OCI-LY1 (cell line): ENCODE results near the gene PNLIPRP1.

ENCODE experiments used
- H2AFZ ChIP-seq: fragments of 200-600 bp; sonication (generic), shearing (Covaris generic); 2 replicates; pipeline ENCODE4 v1.6.0; 2014; ENCODE audit warnings: antibody characterized with exemption, mild to moderate bottlenecking, low read length
- H3F3A ChIP-seq: fragments of 200-600 bp; sonication (generic), shearing (Covaris generic); 2 replicates; pipeline ENCODE4 v1.6.0; 2014; ENCODE audit warnings: mild to moderate bottlenecking, antibody characterized with exemption, low read length, moderate library complexity; ENCODE audit not compliant: insufficient read depth
- H3K27ac ChIP-seq: fragments of 200-600 bp; sonication (generic); 2 replicates; pipeline ENCODE4 v1.5.1; 2014; ENCODE audit warnings: low read length, mixed run types, mild to moderate bottlenecking, low read depth; ENCODE audit not compliant: poor library complexity, severe bottlenecking
- H3K27me3 ChIP-seq: fragments of 200-600 bp; sonication (generic); 2 replicates; pipeline ENCODE4 v1.6.0; 2014; ENCODE audit warnings: antibody characterized with exemption, mild to moderate bottlenecking, low read length, moderate library complexity; ENCODE audit not compliant: insufficient read depth
- H3K36me3 ChIP-seq: fragments of 200-600 bp; sonication (generic); 2 replicates; pipeline ENCODE4 v1.6.1; 2014; ENCODE audit warnings: mild to moderate bottlenecking, antibody characterized with exemption, low read length, moderate library complexity, mixed read lengths; ENCODE audit not compliant: insufficient read depth
- H3K4me1 ChIP-seq: fragments of 200-600 bp; sonication (generic); 2 replicates; pipeline ENCODE4 v1.5.1; 2014; ENCODE audit warnings: mild to moderate bottlenecking, low read length, moderate library complexity; ENCODE audit not compliant: insufficient read depth, severe bottlenecking
- H3K4me2 ChIP-seq: fragments of 200-600 bp; sonication (generic), shearing (Covaris generic); 2 replicates; pipeline ENCODE4 v1.6.1; 2014; ENCODE audit warnings: low read length
- H3K4me3 ChIP-seq: fragments of 200-600 bp; sonication (generic); 2 replicates; pipeline ENCODE4 v1.5.1; 2014; ENCODE audit warnings: low read length, low read depth, mild to moderate bottlenecking, mixed read lengths; ENCODE audit not compliant: poor library complexity, severe bottlenecking
- H3K79me2 ChIP-seq: fragments of 200-600 bp; shearing (Covaris generic); 2 replicates; pipeline ENCODE4 v1.6.1; 2016; ENCODE audit warnings: mixed run types, low read length, mixed read lengths; ENCODE audit not compliant: insufficient read depth
- H3K9ac ChIP-seq: fragments of 200-600 bp; sonication (generic), shearing (Covaris generic); 2 replicates; pipeline ENCODE4 v1.6.1; 2014; ENCODE audit warnings: mild to moderate bottlenecking, low read length, mixed read lengths
- H3K9me2 ChIP-seq: fragments of 200-600 bp; sonication (generic), shearing (Covaris generic); 2 replicates; pipeline ENCODE4 v1.6.1; 2014; ENCODE audit warnings: low read depth, mild to moderate bottlenecking, low read length, mixed read lengths
- H3K9me3 ChIP-seq: fragments of 200-600 bp; shearing (Covaris generic); 2 replicates; pipeline ENCODE4 v1.6.1; 2014; ENCODE audit warnings: low read length, mixed read lengths
- H4K20me1 ChIP-seq: fragments of 200-600 bp; sonication (generic), shearing (Covaris generic); 2 replicates; pipeline ENCODE4 v1.6.0; 2016; ENCODE audit warnings: mild to moderate bottlenecking, low read length; ENCODE audit not compliant: insufficient read depth
- EZH2 ChIP-seq: fragments of 200-600 bp; sonication (generic), shearing (Covaris generic); IDR thresholded peaks from 2 replicates; pipeline ENCODE4 v1.8.0; 2017; ENCODE audit warnings: borderline replicate concordance, mixed run types, mild to moderate bottlenecking, antibody characterized with exemption, low read length, moderate library complexity, mixed read lengths
- TF ChIP-seq, protein P1 (sequence below): fragments of 200-600 bp; sonication (generic), shearing (Covaris generic); IDR thresholded peaks from 2 replicates; pipeline ENCODE4 v1.5.1; 2017; ENCODE audit warnings: mild to moderate bottlenecking, antibody characterized with exemption, low read length, moderate library complexity, mixed read lengths

The PNLIPRP1 gene

DNA sequence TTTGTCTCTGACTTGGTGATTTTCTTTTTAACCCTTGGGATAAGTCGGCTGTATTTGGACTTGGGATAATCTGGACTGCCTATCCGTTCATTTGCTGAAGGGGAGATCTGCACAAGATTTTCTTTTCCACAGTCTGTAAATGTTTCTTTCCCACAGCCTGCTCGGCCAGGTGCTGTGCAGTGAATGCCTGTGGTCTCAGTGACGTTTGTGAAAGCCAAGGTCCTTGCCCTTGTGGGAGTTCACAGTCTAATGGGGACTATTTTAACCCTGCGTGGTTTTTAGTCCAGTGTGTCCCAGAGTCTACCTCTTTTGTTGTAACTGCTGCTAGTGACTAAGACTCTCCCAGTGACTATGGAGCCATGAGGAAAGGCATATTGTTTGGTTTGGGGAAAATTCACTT lies 36.1 kb upstream of the PNLIPRP1 start:
- H3K27me3 ChIP-seq = no peaks in the 10 kb centered on the region
- TF ChIP-seq EZH2 = no peak
- TF ChIP-seq, protein P1, sequence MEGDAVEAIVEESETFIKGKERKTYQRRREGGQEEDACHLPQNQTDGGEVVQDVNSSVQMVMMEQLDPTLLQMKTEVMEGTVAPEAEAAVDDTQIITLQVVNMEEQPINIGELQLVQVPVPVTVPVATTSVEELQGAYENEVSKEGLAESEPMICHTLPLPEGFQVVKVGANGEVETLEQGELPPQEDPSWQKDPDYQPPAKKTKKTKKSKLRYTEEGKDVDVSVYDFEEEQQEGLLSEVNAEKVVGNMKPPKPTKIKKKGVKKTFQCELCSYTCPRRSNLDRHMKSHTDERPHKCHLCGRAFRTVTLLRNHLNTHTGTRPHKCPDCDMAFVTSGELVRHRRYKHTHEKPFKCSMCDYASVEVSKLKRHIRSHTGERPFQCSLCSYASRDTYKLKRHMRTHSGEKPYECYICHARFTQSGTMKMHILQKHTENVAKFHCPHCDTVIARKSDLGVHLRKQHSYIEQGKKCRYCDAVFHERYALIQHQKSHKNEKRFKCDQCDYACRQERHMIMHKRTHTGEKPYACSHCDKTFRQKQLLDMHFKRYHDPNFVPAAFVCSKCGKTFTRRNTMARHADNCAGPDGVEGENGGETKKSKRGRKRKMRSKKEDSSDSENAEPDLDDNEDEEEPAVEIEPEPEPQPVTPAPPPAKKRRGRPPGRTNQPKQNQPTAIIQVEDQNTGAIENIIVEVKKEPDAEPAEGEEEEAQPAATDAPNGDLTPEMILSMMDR = no peak
- no peaks in the 10 kb centered on the region for H3K4me1 ChIP-seq
- no peaks in the 10 kb centered on the region for H3K9me2 ChIP-seq
- H3K4me2 ChIP-seq = no peak overlapping the region
- no peaks in the 10 kb centered on the region for H3K79me2 ChIP-seq
- no peak overlapping the region for H3K4me3 ChIP-seq
- H3K27ac ChIP-seq = no peak overlapping the region
- H3F3A ChIP-seq = no peaks in the 10 kb centered on the region
- no peaks in the 10 kb centered on the region for H3K9me3 ChIP-seq
- no peak overlapping the region for H3K9ac ChIP-seq
- H2AFZ ChIP-seq = no peak overlapping the region
- H3K36me3 ChIP-seq = no peaks in the 10 kb centered on the region
- no peaks in the 10 kb centered on the region for H4K20me1 ChIP-seq

DNA sequence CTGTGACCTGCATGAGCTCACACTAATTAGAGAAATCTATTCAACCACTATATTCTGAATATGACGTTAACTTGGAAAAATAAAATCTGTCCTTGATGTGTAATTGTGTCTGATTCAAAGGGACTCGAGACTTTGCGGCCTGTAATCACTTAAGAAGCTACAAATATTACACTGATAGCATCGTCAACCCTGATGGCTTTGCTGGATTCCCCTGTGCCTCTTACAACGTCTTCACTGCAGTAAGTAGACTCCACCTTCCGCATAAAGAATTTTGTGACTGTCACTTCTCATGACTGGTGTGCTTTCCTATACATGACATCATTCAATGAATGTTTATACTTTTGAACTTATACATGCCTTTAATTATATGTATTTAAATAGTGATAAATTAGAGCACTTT lies 34.9 kb upstream of the PNLIPRP1 start:
- no peaks in the 10 kb centered on the region for H3K9me3 ChIP-seq

DNA sequence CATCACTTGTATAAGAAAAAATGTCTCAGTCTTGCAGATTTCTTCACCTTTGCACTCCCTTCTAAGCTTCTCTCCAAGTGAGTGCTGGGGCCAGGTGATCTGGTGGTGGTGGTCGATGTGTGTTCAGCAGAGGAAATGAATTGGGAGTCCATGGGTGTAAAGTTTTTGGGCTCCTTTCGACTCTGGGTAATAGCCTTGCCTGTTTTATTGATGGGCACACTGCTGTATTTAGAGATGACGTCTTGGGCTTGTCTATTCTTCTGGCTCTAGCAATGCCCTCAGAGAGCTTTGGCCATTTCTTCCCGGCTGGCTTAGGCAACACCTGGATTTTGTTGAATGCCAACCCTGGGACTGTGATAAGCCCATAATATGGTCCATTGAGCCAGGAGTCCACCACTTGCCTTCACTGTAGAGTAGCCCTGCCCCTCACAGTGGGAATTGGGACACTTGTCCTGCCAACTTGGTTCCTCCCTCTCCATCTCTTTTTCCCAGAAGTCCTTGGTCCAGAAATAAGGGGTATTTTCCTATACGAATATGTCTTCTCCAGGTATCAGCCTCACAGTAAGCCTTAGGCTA lies 33.4 kb upstream of the PNLIPRP1 start:
- Histone ChIP-seq H3K9ac (no peak overlapping the region), H3K4me1 (no peaks in the 10 kb centered on the region), H3K4me3 (no peak overlapping the region), H3F3A (no peaks in the 10 kb centered on the region), H3K4me2 (no peak overlapping the region), H4K20me1 (no peaks in the 10 kb centered on the region), H3K9me2 (no peaks in the 10 kb centered on the region), H3K79me2 (no peaks in the 10 kb centered on the region), H3K27me3 (no peaks in the 10 kb centered on the region), H3K27ac (no peak overlapping the region), H3K9me3 (no peaks in the 10 kb centered on the region), H2AFZ (no peak overlapping the region), H3K36me3 (no peaks in the 10 kb centered on the region)
- TF ChIP-seq, protein P1 = no peak
- no peak for TF ChIP-seq EZH2

More for the DNA sequence above, 34.9 kb upstream of the PNLIPRP1 start:
- Histone ChIP-seq H3F3A (no peaks in the 10 kb centered on the region), H3K27me3 (no peaks in the 10 kb centered on the region), H3K79me2 (no peaks in the 10 kb centered on the region), H3K27ac (no peak overlapping the region), H3K9me2 (no peaks in the 10 kb centered on the region), H3K4me2 (no peak overlapping the region), H3K4me3 (no peak overlapping the region), H2AFZ (no peak overlapping the region), H3K4me1 (no peaks in the 10 kb centered on the region), H4K20me1 (no peaks in the 10 kb centered on the region), H3K9ac (no peak overlapping the region), H3K36me3 (no peaks in the 10 kb centered on the region)
- TF ChIP-seq, protein P1 = no peak
- no peak for TF ChIP-seq EZH2
